IPS-NIHi7 (cell line): ENCODE measurements around the gene CAB39L.
A peak's percentile ranks its signal among the peaks of the same experiment; 100 is the strongest.
"Not testable (repeated sequence)": the region's sequence is repeated elsewhere in the genome, so short reads cannot be mapped to it uniquely, and the experiment has no call there.

ENCODE experiments used
- DNase-seq: peaks from one replicate; pipeline ENCODE4 v3.0.0; 2012; ENCODE audit warnings: mixed read lengths; ENCODE audit errors: extremely low spot score

The CAB39L gene

GRCh38 chr13:49308921-49309408, 134.9 kb downstream of the CAB39L start:
- no peak for DNase-seq

DNA sequence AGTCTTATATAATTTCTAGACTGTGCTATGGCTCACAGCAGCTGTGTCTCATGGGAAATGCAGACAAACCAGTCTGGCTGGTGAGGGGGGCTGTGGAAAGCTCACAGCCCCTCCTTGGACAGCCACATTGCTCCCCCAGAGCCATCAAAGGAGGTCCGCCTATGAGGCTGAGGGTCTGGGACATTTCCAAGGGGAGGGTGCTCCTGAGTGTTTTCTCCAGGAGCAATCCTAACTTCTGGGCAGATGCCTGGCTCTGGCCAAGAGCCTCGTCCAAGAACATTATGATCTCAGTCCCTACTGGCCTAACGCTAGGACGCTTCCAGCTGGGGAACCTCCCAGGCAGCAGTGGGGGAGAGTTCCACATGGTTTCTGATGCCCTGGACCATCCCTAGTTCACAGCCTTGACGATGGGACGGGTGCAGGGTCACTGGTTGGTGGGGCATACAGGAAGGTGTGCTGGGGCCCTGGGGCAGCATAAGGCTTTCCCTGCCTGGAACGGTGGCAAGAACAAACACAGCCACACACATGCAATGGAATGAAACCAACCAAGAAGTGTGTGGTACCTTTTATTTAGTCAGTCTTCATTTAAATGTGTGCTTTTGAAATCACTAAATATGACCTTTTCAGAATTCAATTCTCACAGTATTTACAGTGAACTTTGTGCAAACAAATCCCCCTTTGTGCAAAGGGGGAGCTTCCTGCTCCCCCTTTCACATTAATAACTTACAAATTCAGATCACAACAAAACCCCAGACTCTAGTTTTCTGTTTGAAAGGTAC, 135.6 kb downstream of the CAB39L start:
- no peak for DNase-seq

- no peak for DNase-seq
Measured at GRCh38 chr13:49307365-49307764, 136.5 kb downstream of the CAB39L start.

DNA sequence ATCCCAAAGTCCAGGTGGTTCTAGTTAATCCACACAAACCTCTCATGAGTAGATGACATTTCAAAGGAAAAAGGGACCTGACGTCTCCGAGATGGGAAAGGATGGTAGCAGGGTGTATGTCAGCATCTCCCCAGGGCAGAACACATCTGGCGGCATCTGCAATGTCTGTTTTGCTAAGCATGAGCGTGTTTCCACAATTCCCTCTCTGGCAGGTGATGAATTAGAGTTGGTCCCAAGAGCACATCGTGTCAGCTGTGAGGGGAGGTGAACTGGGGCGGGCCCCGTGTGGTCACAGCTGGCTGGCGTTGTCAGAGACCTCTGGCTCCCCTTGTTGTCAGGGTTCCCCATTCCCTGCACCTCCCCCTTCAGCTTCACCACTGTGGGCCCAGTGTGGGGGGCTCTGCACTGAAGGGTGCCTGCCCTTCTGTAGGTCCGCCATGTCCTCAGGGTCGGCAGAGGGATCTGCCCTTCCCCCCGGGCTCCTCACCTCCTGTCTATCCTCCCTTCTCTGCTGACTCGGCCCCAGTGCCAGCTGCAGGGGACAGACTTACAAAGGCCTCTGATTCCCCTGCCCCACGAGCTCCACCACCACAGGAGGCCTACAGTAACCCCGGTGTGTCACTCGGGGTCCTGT, 138.0 kb downstream of the CAB39L start:
- DNase-seq: no peak

GRCh38 chr13:49304763-49305700, 138.8 kb downstream of the CAB39L start:
- no peak for DNase-seq

- no peak for DNase-seq
Measured at GRCh38 chr13:49304356-49304755, 139.5 kb downstream of the CAB39L start.

DNA sequence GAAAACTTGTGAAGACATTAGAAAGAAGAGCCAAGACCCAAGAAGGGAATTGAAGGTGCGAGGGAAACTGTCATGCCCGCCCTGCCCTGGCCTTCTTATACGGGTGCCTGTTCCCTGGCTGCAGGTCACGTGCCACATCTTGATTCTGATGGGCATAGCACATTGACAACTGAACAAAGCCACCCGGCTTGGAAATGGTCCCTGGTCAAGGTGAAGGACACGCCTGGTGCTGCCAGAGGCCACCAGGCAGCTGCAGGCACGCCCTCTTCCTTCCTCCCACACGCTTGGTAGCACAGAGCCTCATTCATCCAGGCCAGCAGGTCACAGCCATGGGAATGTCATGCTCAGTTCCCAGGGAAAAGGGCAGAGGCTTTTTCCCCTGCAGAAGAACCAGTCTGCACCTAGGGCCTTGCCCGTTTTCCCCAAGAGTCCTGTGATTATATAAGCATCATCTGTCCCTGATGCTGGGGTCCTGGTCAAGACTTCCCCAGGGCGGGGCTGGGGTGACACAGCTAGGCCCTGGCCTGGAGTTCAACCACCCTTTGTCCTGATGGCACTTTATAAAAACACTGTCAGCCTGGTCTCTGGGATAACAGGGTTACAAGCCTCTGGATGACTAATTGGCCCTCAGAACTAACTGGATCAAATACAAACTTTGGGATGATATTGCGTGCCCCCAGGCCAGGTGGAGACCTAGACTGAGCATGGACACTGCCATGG, 140.2 kb downstream of the CAB39L start:
- no peak for DNase-seq

GRCh38 chr13:49302817-49303216, 141.0 kb downstream of the CAB39L start:
- DNase-seq: no peak

GRCh38 chr13:49302222-49302621, 141.6 kb downstream of the CAB39L start:
- no peak for DNase-seq

GRCh38 chr13:49300739-49301589, 142.9 kb downstream of the CAB39L start:
- peak; percentile 78 for DNase-seq

GRCh38 chr13:49300276-49300675, 143.6 kb downstream of the CAB39L start:
- no peak for DNase-seq

DNA sequence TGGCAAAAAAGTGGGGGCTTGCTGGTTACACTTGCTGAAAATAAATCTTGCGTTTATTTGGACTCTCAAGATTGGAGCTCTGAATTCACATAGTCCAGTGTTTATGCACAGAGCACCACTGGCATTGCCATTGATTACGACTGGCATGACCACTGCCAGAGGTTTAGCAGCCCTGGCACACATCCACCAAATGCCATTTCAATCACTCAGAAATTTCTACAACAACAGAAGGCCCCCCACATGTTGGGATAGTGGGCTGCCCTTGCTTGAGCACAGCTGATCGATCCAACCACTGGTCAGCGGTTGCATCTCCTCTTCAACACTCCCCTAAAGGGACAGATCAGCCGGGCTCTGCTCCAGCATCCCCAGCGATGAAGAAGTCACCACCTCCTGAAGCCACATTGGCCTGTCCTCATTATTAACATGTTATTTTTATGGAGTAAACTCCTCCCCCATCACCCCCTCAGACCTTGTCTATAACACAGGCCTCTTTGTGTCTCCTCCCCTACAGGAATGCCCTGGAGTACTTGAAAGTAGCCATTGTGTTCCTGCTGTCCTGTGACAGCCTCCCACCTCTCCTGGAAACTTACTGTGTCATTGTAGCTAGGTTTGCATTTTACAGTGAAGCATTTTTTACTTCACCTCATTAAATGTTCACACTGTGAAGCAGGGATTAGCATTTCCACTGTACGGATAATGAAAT, 144.8 kb downstream of the CAB39L start:
- DNase-seq: no peak

GRCh38 chr13:49298416-49298815, 145.4 kb downstream of the CAB39L start:
- no peak for DNase-seq

GRCh38 chr13:49297338-49297737, 146.5 kb downstream of the CAB39L start:
- DNase-seq: no peak

DNA sequence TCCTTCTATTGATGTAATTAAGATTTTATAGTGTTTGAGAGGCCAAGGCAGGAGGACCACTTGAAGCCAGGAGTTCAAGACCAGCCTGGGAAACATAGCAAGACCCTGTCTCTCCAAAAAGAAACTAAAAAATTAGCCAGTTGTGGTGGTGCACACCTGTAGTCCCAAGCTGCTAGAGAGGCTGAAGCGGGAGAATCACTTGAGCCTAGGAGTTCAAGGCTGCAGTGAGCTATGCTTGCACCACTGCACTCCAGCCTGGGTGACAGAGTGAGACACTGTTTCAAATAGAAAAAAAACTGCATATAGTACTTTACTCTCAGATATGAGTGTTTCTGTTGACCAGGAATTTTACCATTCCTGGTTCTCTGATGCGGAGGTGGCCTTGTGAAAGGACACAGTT, 147.2 kb downstream of the CAB39L start:
- no peak for DNase-seq

DNA sequence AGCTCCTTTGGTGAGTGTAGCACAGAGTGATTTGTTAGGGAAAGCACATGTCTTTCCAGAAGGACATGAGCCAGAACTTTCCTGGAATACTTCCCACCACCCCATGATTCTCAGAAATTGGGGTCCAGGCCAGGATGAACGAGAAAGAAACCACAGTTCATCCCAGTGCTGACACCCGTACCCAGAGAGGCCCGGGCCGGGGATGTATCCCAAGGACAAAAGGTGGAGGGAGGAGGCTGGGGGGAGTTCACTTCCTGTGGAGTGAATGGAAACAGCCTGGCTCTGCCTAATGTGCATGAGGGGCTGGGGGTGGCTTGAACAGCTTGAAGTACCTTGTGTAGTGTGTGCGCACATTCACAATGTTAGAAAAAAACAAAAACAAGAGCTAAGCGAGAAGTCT, 148.6 kb downstream of the CAB39L start:
- DNase-seq: no peak

- not testable (repeated sequence) for DNase-seq
Measured at GRCh38 chr13:49294723-49295122, 149.1 kb downstream of the CAB39L start.

- DNase-seq: no peak
Measured at GRCh38 chr13:49292742-49293486, 150.9 kb downstream of the CAB39L start.

DNA sequence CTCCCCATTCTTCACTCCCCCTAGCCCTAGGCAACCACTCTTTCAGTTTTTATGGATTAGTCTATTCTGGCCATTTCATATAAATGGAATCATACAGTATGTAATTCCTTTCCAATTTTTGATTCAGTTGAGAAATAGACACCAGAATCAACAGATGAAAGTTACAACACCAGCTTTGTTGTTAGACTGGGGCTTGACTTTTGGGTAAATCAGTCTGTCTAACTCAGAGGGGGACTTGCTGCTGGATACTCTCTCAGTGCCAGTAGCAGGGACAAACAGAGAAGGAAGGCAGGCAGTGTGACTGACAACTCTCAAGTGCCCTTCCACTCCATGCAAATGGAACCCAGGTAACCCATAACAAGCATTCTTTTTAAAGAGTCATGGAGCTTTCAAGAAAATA, 155.4 kb downstream of the CAB39L start:
- DNase-seq: no peak
